KOPT-K1 (cell line): Measurements from ENCODE around the gene HOXC10.
A peak's percentile ranks its signal among the peaks of the same experiment; 100 is the strongest.

Source experiments
- H3K27ac ChIP-seq: fragments of 200-600 bp; sonication (generic); 2 replicates; pipeline ENCODE4 v1.5.1; 2016; ENCODE audit warnings: antibody characterized with exemption, mild to moderate bottlenecking, low read depth, low read length; ENCODE audit not compliant: poor library complexity, severe bottlenecking
- H3K36me3 ChIP-seq: fragments of 200-600 bp; sonication (generic); 2 replicates; pipeline ENCODE4 v1.5.1; 2017; ENCODE audit warnings: antibody characterized with exemption, mild to moderate bottlenecking, low read length, moderate library complexity; ENCODE audit not compliant: insufficient read depth
- H3K9me3 ChIP-seq: fragments of 200-600 bp; sonication (generic); 2 replicates; pipeline ENCODE4 v1.5.1; 2017; ENCODE audit warnings: antibody characterized with exemption, low read length, mild to moderate bottlenecking; ENCODE audit not compliant: insufficient read depth, poor library complexity, severe bottlenecking

The HOXC10 gene

GRCh38 chr12:53986686-53987483 lies 1.9 kb downstream of the HOXC10 start:
- Histone ChIP-seq H3K9me3 (no peaks in the 10 kb centered on the region), H3K36me3 (no peaks in the 10 kb centered on the region), H3K27ac (no peak overlapping the region)

GRCh38 chr12:53987787-53988230 lies 2.9 kb downstream of the HOXC10 start:
- Histone ChIP-seq H3K27ac (no peak overlapping the region), H3K9me3 (no peaks in the 10 kb centered on the region), H3K36me3 (no peaks in the 10 kb centered on the region)

- H3K36me3 ChIP-seq: no peaks in the 10 kb centered on the region
- H3K9me3 ChIP-seq: no peaks in the 10 kb centered on the region
- H3K27ac ChIP-seq: no peak overlapping the region
Observed at GRCh38 chr12:53988541-53989226, 3.7 kb downstream of the HOXC10 start.

GRCh38 chr12:53989227-53990113 lies 4.5 kb downstream of the HOXC10 start:
- no peak overlapping the region for H3K27ac ChIP-seq
- H3K36me3 ChIP-seq: no peaks in the 10 kb centered on the region
- H3K9me3 ChIP-seq: no peaks in the 10 kb centered on the region

- Histone ChIP-seq H3K27ac (no peak overlapping the region), H3K9me3 (no peaks in the 10 kb centered on the region), H3K36me3 (no peaks in the 10 kb centered on the region)
Observed at GRCh38 chr12:53990311-53991076, 5.5 kb downstream of the HOXC10 start.

- H3K27ac ChIP-seq: no peak overlapping the region
- no peaks in the 10 kb centered on the region for H3K9me3 ChIP-seq
- H3K36me3 ChIP-seq: no peaks in the 10 kb centered on the region
Observed at GRCh38 chr12:53991077-53991460, 6.1 kb downstream of the HOXC10 start.

- Histone ChIP-seq H3K27ac (no peak overlapping the region), H3K36me3 (no peaks in the 10 kb centered on the region), H3K9me3 (no peaks in the 10 kb centered on the region)
Observed at GRCh38 chr12:53992377-53992889, 7.5 kb downstream of the HOXC10 start.

GRCh38 chr12:53993162-53994008 lies 8.4 kb downstream of the HOXC10 start:
- Histone ChIP-seq H3K9me3 (no peaks in the 10 kb centered on the region), H3K36me3 (no peaks in the 10 kb centered on the region), H3K27ac (no peak overlapping the region)

GRCh38 chr12:53994009-53994263 lies 9.0 kb downstream of the HOXC10 start:
- no peaks in the 10 kb centered on the region for H3K36me3 ChIP-seq
- no peaks in the 10 kb centered on the region for H3K9me3 ChIP-seq
- no peak overlapping the region for H3K27ac ChIP-seq

- Histone ChIP-seq H3K36me3 (no peaks in the 10 kb centered on the region), H3K27ac (no peak overlapping the region), H3K9me3 (no peaks in the 10 kb centered on the region)
Observed at GRCh38 chr12:53994264-53995001, 9.5 kb downstream of the HOXC10 start.

- H3K9me3 ChIP-seq: no peaks in the 10 kb centered on the region
- no peak overlapping the region for H3K27ac ChIP-seq
- H3K36me3 ChIP-seq: no peaks in the 10 kb centered on the region
Observed at GRCh38 chr12:53995002-53995377, 10.0 kb downstream of the HOXC10 start.

GRCh38 chr12:53995378-53996239 lies 10.7 kb downstream of the HOXC10 start:
- H3K27ac ChIP-seq: peak overlapping the region; percentile 1

More at GRCh38 chr12:53995378-53996239, 10.7 kb downstream of the HOXC10 start:
- Histone ChIP-seq H3K9me3 (no peaks in the 10 kb centered on the region), H3K36me3 (no peaks in the 10 kb centered on the region)
